ENCODE data around the gene PALD1.
"Not testable (repeated sequence)": the region's sequence is repeated elsewhere in the genome, so short reads cannot be mapped to it uniquely, and the experiment has no call there.

Gene PALD1

DNA sequence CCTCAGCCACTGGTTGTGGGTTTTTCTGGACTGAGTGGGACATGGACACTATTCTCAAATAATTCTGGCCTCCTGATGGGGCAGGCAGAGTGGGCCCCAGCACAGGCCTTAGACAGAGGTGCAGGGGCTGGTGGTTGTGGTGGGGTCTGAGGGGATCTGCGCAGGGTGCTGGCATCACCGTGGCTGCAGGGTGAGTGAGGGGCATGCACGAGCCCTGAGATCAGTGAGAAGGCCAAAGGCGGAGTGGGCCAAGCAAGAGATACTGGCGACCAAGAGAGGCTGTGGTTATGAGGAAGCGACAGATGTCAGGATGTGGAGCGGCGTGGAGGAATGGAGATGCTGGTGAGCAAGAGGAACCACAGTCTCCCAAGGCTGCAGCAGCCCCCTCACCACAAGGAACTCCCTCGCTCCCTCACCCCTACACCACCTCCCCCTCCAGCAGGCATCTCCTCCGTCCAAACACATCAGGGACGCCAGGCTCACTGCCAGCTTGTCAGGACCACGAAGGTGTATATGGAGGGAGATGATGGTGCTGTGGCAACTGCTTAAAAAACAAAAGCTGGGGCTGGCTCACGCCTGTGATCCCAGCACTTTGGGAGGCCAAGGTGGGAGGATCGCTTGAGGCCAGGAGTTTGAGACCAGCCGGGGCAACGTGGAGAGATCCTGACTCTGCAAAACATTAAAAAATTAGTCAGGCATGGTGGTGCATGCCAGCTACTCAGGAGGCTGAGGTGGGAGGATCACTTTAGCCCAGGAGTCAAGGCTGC is 114.4 kb downstream of the PALD1 start:
- DNase-seq: no peak

DNA sequence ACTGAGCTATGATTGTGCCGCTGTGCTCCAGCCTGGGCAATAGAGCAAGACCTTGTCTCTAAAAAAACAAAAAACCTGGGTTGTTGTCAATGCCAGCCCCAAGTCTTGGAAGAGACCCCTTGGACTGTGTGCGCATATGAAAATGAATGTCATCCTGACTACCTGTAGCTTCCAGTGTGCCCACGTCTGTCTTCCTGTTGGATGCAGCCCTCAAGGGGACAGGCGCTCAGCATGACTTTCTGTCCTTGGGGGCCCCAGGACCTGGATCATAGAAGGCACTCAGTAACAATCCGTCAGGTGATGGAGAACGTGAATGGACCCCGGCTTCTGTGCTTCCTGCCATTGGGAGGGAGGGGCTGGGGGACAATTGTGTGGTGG is 114.9 kb downstream of the PALD1 start:
- DNase-seq: no peak

DNA sequence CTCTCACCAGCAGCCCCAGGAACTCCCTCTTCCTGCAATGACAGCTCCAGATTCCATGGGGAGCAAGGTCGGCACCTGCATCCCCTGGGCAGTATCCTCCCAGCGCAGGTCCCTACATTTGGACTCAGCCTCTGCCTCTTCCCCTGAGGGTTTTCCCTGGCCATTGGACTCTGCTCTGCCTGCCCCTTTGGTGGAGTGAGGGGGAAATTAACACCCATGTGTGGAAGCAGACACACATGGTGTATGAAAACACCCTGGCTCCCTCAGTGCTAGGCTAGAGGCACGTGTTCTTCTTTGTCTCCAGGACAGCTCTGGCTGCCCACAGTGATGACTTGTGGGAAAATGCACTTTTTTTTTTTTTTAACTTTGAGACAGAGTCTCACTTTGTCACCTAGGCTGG is 115.6 kb downstream of the PALD1 start:
- DNase-seq: no peak

DNA sequence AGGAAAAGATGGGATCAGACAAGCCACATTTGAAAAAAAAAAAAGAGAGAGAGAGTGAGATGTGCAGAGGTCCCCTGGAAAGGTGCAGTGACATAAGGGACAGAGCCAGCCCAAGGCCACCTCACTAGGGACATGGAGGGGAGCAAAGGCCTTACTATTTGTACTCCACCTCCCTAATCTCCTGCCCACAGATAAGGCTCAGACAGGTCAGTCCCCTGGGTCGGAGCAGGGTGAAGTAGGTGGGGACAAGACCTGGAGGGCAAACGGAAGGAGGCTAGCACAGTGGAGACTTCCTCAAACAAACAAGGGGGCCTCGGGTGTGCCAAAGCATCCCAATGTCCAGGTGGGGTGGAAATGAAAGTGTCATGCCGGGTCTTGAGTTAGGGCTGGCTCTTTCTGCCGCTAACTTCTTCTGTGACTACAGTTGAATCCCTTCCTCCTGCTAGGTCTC is 117.0 kb downstream of the PALD1 start:
- no peak for DNase-seq

DNA sequence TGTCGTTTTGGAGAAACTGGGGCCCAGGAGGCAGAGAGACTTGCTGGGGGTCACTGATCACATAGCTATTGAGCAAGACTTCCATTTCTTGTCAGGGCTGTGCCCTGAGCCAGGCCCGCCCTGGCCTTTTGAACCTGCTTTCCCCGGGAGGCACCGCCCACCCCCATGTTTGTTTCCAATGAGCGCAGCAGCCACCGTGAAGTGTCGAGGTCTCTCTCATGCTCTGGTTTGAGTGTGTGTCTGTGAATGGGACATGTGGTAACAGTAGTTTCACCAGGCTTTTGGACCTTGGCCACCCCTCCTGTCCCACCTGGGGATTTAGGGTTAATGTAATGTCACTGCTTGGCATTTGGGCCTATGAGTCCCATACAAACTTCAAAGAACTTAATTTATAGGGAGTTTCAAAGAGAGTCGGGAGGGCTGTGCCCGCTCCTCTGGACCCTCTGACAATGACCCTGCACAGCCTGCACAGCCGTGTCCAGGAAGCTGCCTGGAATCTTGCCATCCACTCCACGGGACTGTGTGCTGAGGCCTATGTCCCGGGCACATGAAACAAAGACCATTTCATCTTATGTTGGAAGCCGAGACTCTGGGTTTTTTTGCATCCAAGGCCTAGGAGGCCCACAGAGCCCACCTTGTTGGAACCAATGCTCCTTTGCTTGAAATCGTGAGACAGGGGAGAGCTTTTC is 117.7 kb downstream of the PALD1 start:
- no peak for DNase-seq

DNA sequence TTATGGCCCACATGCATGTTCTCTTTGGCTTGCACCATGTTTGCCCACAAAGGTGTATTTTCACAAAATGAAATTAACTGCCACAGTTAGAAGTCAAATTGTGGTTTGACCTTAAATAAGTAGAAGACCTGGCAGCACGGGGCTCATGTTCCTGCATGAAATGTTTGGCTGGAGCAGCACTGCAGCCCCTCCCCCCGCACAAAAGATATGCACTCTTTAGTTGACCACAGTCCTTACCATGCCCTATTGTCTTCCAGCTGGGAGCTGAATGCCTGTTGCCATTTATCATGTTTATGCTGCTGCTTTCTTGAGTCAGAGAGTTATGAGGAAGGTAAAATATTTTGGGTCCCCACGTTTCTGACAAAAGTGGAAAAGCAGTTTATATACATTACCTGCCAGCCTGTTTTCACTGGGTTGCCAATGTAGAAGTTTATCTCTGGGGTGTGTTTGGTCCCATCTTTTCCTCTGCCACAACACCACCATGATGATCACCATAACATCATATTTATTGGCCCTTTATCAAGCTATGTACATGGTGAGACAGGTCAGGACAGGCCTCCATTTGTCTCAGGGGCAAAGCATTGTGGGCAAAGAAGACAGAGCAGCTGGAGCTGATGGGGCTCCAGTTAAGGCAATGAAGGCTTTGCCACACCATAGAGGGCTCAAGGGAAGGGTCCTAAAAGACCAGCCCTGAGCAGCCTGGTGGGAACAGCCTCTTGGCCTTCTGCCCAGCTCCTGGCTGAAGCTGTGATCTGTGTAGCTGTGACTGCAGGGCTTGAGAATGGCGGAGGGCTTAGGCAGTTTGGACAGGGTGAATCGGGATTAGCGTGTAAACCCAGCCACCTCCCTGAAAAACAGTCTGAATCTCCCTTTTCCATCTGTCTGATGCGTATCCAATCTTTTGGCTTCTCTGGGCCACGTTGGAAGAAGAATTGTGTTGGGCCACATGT is 118.6 kb downstream of the PALD1 start:
- no peak for DNase-seq

DNA sequence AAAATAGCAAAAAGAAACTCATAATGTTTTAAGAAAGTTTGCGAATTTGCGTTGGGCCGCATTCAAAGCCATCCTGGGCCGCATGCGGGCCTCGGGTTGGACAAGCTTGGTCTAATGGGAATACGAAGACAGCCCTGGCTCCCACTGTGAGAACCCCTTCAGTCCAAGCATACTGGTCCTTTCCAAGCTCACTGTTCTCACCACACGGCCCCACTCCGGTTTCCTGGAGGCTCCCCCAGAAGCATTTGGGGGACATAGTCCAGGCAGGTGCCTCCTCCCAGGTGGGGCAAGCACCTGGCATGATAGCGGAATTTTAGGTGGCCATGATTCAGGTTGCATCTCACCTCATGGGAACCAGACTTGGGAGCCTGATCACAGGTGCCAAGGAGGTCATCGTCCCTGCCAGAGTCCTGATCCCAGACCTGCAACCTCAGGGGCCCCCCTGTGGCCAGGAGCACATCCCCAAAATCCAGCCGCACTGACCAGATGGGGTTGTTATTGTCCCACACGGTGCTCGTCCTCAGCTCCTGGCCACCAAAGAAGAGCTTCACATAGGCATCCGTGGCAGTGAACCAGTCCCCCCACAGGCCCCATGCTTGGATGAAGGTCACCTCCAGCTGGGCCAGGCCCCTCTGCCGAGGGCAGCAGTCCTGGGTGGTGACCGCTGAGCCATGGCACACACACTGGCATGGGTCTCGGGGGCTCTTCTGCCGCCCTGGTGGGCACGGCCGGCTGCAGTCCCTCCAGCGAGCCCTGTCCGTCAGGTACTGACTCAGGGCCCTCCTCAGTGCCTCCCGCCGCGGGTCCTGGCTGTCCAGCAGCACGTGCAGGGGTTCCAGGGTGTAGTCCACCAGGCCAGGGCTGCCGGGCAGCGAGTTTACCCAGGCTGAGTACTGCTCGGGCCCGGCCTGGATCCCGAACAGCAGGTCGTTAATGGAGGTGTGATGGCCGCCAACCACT is 119.6 kb downstream of the PALD1 start:
- DNase-seq: no peak

DNA sequence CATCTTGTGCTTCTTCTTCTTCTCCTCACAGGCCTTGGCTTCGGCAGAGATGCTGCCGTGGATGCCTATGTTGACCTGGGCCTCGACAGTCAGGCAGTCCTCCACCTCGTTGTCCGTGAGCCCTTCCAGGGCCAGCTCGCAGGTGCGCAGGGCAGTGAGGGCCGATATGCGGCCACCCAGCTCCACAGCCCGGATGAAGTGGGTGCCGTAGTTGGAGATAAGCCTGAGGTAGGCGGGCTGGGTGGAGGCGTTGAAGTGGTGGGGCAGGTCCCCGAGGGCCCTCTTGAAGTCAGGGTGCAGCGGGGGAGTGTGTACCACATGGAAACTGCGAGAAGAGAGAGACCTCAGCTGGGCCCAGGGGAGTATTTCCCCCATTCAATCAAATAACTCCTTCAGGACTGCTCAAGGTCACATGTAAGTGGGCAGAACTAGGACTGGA is 120.3 kb downstream of the PALD1 start:
- no peak for DNase-seq

DNA sequence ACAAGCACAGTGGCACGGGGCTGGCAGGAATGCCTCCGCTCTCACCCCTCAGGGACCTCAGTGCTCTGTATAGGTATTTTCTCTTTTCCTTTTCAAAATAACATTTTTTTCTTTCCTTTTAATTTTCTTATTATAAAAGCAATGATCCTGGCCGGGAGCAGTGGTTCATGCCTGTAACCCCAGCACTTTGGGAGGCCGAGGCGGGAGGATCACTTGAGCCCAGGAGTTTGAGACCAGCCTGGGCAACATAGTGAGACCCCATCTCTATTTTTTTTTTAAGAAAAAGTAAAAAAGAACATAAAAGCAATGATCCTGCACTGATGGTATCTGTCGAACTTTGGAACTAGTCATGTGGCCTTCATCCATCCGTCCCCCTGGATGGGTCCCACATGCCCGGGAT is 120.8 kb downstream of the PALD1 start:
- no peak for DNase-seq

DNA sequence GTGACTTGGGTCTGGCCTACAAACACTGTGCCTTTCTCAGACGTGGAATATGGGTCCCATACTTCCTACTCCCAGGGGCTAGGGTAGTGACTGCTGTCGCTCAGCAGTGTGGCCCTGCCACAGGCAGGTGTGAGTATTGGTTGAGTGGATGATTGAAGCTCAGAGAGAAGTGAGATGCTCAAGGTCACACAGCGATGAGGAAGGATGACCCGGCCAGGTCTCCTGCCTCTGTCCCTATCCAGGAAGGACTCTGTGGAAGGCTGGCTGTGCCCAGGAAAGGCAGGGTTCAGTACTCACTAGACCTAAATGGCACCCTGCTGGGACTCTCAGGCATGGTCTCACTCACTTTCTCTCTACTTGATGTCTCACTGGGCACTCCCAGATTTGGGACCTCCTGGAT is 121.2 kb downstream of the PALD1 start:
- DNase-seq: no peak

DNA sequence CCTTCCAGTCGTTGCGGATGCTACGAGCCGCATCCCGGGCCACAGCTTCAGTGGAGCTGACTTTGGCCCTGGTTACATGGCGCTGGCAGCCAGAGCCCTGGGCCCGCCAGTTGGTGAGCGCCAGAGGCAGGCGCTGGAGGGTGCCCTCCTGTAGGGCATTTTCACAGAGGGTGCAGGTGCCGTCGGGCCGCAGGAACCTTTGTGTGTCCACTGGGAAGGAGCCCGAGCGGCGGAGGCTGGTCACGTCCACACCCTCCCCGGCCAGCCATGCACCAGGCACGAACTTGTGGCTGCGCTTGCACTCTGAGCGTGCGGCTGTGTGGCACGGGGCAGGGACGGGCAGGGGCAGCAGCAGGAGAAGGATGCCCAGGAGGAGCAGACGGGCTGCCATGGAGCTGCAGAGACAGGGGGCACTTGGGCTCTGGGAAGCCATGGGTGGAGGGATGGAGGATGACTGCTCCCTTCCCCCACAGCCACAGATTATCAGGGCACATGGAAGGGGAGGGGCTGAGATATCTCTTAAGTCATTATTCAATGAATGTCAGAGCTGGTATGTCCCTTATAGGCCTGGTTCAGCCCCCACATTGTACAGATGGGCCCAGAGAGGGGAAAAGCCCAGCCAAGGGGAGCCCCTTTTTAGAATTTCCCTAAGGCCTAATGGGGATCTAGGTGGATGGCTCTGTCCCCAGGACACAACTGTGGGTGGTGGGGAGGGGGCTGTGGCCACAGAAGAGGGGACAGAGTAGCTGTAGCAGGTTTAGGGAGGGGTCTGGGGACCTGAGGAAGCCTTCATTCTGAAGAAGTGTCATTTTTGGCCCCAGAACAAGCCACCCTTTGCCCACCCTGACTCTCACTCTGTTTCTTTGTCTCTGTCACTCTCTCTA is 122.2 kb downstream of the PALD1 start:
- no peak for DNase-seq

DNA sequence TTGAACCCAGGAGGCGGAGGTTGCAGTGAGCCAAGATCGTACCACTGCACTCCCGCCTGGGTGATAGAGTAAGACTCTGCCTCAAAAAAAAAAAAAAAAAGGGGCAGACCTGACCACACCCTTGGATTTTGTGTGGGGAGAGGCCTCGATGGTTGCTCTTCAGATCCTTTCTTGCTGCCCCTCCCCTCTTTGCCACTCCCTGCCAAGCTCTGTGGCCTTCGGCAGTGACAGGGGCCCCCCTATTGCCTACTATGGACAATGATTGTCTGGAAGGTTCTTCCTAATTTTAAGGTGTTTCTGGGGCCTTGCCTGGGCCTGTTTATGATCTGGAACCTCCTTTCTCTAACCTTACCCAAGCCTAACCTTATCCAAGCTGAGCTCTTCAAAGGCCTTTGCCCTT is 123.2 kb downstream of the PALD1 start:
- no peak for DNase-seq

DNA sequence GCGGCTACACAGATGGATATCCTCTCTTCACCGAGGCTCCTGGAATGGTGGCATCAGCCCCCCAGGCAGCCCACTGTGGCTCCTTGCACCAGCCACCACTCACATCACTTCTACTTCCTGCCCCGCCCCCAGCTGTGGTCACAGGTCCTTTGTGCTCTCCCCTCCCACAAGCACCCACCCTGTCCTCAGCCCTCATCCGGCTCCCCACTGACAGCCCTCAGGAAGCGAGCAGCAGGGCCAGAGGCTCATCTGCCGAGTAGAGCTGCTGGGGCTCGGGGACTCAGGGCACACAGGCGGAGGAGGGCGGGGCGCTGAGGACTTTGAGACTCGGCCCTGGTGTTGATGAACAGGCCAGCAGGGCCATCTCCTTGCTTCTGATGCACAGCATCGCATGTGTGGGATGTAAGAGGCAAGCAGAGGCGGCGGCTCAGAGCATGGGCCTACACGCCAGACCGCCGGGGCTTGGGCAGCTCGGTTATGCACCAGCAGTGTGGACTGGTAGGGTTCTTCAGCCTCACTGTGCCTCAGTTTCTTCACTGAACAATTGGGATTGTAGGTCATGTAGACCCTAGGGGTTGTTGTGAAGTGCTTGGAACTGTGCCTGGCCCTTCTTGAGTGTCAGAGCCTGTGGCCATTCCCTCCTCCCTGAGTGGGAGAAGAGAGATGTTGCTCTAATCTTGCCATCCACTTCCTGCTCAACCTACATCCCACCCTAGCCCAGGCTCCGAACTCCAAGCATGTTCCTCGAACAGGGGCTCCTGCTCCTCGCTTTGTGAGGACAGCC is 124.3 kb downstream of the PALD1 start, which contains the start of gene PRF1:
PRF1 (minus strand) TSS at position 77 of the 784 bp plus-strand sequence. CDS start 1,839 bp downstream, outside the sequence.
- peak; percentile 73 for DNase-seq

DNA sequence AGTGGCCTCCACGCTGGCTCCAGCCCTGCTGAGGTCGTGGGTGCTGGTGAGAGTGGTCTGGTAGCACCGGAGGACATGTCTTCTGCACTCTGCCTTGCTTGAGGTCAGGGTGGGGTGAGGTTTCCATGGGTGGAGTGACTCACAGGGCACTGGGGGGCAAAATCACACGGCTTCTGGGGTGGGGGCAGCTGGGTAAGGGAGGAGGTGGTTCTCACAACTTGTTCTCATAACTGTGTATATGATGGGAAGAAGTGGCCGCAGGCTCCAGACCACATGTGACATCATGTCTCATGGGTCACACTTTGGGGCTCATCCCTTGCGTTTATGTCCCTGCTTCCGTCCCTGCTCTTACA is 124.9 kb downstream of the PALD1 start:
- DNase-seq: peak; percentile 15

DNA sequence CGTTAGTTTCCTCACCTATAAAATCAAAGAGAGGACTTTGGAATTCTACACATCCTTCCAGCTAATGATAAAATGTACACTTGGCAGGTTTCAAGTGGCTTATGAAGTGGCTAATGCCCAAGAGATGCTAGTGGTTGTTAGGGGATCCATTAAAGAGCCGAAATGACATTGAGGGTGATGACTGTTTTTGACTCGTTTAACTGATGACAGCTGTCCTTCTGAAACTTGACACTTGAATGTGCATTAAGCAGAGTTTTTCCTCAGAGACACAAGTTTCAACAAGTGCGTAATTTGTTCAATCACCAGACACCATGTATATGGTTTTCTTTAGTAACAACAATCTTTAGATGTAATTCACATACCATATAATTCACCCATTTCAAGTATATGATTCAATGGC is 125.5 kb downstream of the PALD1 start:
- DNase-seq: no peak

DNA sequence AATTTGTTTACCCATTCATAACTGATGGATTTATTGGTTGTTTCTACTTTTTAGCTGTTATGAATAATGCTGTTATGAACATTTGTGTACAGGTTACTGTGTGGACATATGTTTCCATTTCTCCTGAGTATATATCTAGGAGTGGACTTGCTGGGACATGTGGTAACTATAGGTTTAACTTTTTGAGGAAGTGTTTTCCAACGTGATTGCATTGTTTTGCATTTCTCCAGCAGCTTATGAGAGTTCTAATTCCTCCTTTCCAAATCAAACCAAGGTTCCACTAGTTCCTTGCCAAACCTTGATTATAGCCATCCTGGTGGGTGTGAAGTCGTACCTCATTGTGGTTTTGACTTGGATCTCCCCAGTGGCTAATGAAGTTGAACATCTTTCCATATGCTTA is 126.6 kb downstream of the PALD1 start:
- no peak for DNase-seq

DNA sequence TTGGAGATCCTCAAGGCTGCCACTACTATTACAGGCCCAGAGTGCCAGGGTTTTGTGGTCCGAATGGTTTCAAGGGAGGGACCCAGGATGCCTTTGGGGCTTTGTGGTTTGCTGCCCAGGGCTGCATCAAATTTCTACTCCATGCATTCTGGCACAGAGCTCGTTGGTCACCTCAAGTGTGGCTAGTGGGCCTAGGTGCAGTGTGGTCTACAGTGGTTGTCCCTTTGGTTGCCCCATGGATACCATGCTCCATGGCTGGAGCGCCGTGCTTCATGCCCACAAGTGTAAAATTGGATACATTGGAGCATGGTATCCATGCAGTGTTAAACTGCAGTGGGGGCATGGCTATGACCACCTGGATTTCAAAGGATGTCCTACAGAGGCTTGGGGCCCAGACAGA is 129.4 kb downstream of the PALD1 start:
- no peak for DNase-seq

DNA sequence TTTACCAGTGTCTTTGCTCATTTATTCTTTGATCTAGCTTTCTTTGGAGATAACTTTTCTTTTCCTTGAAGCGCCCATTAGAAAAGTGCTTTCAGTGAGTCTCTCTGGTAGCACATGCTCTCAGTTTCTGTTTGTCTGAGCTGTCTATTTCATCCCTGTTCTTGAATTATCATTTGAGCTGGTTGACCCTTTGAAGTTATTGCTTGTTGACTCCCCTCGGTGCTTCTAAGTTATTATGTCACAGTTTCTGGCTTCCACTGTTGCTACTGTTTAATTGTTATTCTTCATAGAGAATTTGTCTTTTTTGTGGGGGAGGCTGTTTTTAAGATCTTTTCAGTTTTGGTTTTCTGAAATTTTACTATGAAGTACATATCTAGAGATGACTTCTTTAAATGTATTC is 135.4 kb downstream of the PALD1 start:
- DNase-seq: no peak

DNA sequence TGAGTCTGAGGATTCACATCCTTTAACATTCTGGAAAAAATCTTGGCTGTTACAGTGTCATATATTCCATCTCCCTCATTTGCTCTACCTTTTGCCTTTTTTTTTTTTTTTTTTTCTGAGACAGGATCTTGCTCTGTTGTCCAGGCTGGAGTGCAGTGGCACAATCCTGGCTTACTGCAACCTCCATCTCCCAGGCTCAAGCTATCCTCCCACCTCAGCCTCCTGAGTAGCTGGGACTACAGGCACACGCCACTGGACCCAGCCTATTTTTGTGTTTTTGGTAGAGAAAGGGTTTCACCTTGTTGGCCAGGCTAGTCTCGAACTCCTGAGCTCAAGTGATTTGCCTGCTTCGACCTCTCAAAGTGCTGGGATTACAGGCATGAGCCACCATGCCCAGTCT is 135.8 kb downstream of the PALD1 start:
- DNase-seq: not testable (repeated sequence)

DNA sequence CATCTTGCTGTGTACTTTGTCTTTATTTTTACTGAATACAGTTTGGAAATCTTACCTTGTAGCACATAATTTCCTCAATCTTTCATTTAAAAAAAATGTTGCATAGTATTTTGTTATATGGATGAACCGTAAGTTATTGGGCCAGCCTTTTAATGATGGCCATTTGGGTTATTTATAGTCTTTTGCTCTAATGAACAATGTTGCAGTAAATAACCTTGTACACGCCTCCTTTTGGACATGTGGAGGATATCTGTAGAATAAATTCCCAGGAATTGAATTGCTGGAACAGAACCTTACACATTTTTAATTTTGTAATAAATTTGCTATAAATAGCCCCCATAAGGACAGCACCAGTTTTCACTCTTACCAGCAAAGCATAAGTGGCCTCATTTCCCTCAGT is 136.6 kb downstream of the PALD1 start:
- DNase-seq: no peak
